ENCODE data around the gene GTPBP4.

GTPBP4 gene

DNA sequence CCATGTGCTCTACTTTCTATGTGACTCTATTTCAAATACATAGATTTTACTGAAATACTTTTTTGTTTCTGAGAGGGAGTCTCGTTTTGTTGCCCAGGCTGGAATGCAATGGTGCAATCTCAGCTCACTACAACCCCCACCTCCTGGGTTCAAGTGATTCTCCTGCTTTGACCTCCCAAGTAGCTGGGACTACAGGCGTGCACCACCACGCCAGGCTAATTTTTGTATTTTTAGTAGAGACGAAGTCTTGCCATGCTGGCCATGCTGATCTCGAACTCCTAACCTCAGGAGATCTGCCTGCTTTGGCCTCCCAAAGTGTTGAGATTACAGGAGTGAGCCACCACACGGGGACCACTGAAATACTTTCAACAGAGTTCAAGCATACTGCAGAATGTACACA is 57.2 kb downstream of the GTPBP4 start:
- CTCF ChIA-PET = interaction anchor here (1.2 to 1.7 kb wide), 3 partner anchors 10 to 28 kb away, joined by 3 to 6 read pairs (median 4); no protein-coding TSS in a partner anchor
- Histone ChIP-seq H3K27me3 (replicated peaks in 2 of 5; ENCODE audit: control insufficient read depth in 4 of 5, insufficient read depth in 5 of 5, low read length in 4 of 5) (no peaks in the 10 kb centered on the region), H3K4me1 (ENCODE audit: control extremely low read depth in 1 of 4, control insufficient read depth in 4 of 4, insufficient read depth in 4 of 4, low read length in 3 of 4) (peaks cover 22 to 44% (median 33%) of the 10 kb centered on the region in 4 experiments), H3K36me3 (ENCODE audit: control insufficient read depth in 4 of 4, insufficient read depth in 4 of 4, low read length in 3 of 4) (peaks cover 3 to 44% (median 13%) of the 10 kb centered on the region in 4 experiments), H3K27ac (ENCODE audit: insufficient read depth in 1 of 2, low read depth in 1 of 2, low read length in 2 of 2, poor library complexity in 1 of 2, severe bottlenecking in 2 of 2) (no peak overlapping the region), H3K9me3 (ENCODE audit: control extremely low read depth in 1 of 5, control insufficient read depth in 4 of 5, insufficient read depth in 2 of 5, low read depth in 1 of 5, low read length in 4 of 5) (no peaks in the 10 kb centered on the region), H3K4me3 (ENCODE audit: control insufficient read depth in 1 of 7, extremely low read depth in 1 of 7, insufficient read depth in 4 of 7, low read depth in 2 of 7, low read length in 6 of 7) (peak overlapping the region in 1 of 7 experiments; percentile 61)
- no peak for DNase-seq
- POLR2A ChIA-PET = interaction anchor here (0.6 to 0.9 kb wide), 2 partner anchors 10 to 12 kb away, joined by 3 read pairs; no protein-coding TSS in a partner anchor
- WGBS (ENCODE audit: insufficient coverage) = 95% methylated on average over 4 of the region's 6 CpGs

DNA sequence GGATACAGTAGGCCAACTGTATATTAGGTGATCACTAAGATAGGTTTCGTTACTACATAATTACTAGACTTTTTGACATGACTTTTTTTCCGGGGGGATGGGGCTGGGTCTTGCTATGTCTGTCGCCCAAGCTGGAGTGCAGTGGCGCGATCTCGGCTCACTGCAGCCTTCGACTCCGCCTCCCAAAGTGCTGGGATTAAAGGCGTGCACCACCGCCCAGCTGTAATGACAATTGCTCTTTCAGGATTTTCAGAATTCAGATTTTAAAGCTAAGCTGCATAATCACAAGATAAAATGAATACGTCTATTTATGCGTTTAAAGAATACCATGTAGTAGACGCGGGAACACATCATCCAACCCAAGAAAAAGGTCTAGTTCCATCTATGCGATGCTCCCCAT is 59.7 kb downstream of the GTPBP4 start:
- Histone ChIP-seq H3K27ac (ENCODE audit: insufficient read depth in 1 of 2, low read depth in 1 of 2, low read length in 2 of 2, poor library complexity in 1 of 2, severe bottlenecking in 2 of 2) (peak overlapping the region; percentile 94 to 96), H3K9me3 (ENCODE audit: control extremely low read depth in 1 of 5, control insufficient read depth in 4 of 5, insufficient read depth in 2 of 5, low read depth in 1 of 5, low read length in 4 of 5) (no peaks in the 10 kb centered on the region), H3K4me3 (ENCODE audit: control insufficient read depth in 1 of 7, extremely low read depth in 1 of 7, insufficient read depth in 4 of 7, low read depth in 2 of 7, low read length in 6 of 7) (peak overlapping the region; percentile 60 to 100 (median 95)), H3K4me1 (ENCODE audit: control extremely low read depth in 1 of 4, control insufficient read depth in 4 of 4, insufficient read depth in 4 of 4, low read length in 3 of 4) (peaks cover 22 to 56% (median 39%) of the 10 kb centered on the region in 4 experiments), H3K27me3 (replicated peaks in 2 of 5; ENCODE audit: control insufficient read depth in 4 of 5, insufficient read depth in 5 of 5, low read length in 4 of 5) (no peaks in the 10 kb centered on the region), H3K36me3 (ENCODE audit: control insufficient read depth in 4 of 4, insufficient read depth in 4 of 4, low read length in 3 of 4) (peaks cover 4 to 40% (median 6%) of the 10 kb centered on the region in 4 experiments)
- ChIA-PET POLR2A (interaction anchor here (0.6 to 1.6 kb wide), 5 partner anchors 10 to 116 kb away, joined by 3 to 8 read pairs (median 5); partner anchors contain the start of gene LARP4B), CTCF (no interaction called here)
- DNase-seq = peak in 2 of 3 donors; percentile 21 to 37
- 28% methylated on average over 6 of the region's 15 CpGs for WGBS (ENCODE audit: insufficient coverage)

DNA sequence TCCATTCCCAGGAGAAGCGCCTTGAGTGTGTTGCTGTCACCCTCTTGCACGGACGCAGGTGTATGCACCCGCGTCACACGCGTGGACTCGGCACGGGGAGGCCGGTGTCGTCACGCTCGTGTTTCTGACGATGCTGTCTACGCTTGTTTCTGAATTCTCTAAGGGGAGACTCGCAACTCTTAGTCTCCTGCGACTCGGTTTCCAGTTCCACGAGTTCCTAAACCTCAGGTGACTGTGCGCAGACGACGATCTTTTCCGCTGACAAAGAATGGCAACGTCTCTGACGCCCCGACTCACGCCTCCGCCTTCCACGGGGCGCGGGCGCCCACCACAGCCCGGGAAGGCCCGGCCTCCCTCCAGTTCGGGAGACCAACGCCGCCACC is 60.1 kb downstream of the GTPBP4 start:
- ChIA-PET POLR2A (interaction anchor here (0.6 to 1.6 kb wide), 5 partner anchors 9 to 117 kb away, joined by 3 to 8 read pairs (median 5); partner anchors contain the start of gene LARP4B), CTCF (no interaction called here)
- no peak for DNase-seq
- Histone ChIP-seq H3K27ac (ENCODE audit: insufficient read depth in 1 of 2, low read depth in 1 of 2, low read length in 2 of 2, poor library complexity in 1 of 2, severe bottlenecking in 2 of 2) (peak overlapping the region; percentile 94 to 96), H3K4me1 (ENCODE audit: control extremely low read depth in 1 of 4, control insufficient read depth in 4 of 4, insufficient read depth in 4 of 4, low read length in 3 of 4) (peaks cover 20 to 52% (median 36%) of the 10 kb centered on the region in 4 experiments), H3K4me3 (ENCODE audit: control insufficient read depth in 1 of 7, extremely low read depth in 1 of 7, insufficient read depth in 4 of 7, low read depth in 2 of 7, low read length in 6 of 7) (peak overlapping the region; percentile 60 to 100 (median 95)), H3K9me3 (ENCODE audit: control extremely low read depth in 1 of 5, control insufficient read depth in 4 of 5, insufficient read depth in 2 of 5, low read depth in 1 of 5, low read length in 4 of 5) (no peaks in the 10 kb centered on the region), H3K27me3 (replicated peaks in 2 of 5; ENCODE audit: control insufficient read depth in 4 of 5, insufficient read depth in 5 of 5, low read length in 4 of 5) (no peaks in the 10 kb centered on the region), H3K36me3 (ENCODE audit: control insufficient read depth in 4 of 4, insufficient read depth in 4 of 4, low read length in 3 of 4) (peaks cover 4 to 39% (median 8%) of the 10 kb centered on the region in 4 experiments)
- under 1% methylated on average over 30 of the region's 37 CpGs for WGBS (ENCODE audit: insufficient coverage)

DNA sequence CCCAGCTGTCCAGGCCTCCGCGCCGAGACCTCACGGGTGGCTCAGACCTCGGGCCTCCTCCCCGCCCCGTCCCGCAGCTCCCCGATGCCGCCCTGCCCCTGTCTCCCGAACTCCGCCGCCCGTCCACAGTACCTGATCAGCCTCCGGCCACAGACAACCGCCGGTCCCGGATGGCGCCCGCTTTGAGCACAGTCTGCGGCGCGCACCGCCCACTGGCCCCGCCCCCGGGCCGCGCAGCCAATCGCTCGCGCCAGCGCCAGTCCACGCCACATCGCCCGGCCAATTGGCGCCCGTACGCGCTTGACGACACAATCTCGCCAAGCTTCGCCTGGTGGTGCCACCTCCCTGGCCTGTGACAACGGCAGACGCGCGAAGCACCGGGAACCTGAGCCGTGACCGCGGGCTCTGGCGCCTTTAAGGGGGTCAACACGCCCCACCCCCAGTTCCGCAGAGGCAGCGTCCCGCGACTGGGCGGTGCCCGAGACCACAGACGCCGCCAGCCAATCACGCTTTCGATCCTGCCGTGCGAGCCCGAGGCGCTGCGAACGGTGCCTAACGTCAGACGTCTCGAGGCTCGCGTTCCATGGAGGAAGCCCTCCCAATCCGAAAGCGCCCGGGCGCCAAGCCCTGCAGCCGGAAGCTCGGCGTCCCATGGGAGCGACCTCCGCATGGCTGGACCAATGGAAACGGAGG is 60.6 kb downstream of the GTPBP4 start, which contains the start of gene IDI1:
TSS of gene IDI1 (minus strand) at position 388 of the 693 bp plus-strand sequence. CDS start at position 272, 116 bp downstream.
- Histone ChIP-seq H3K36me3 (ENCODE audit: control insufficient read depth in 4 of 4, insufficient read depth in 4 of 4, low read length in 3 of 4) (peaks cover 4 to 40% (median 8%) of the 10 kb centered on the region in 4 experiments), H3K27me3 (replicated peaks in 2 of 5; ENCODE audit: control insufficient read depth in 4 of 5, insufficient read depth in 5 of 5, low read length in 4 of 5) (no peaks in the 10 kb centered on the region), H3K9me3 (ENCODE audit: control extremely low read depth in 1 of 5, control insufficient read depth in 4 of 5, insufficient read depth in 2 of 5, low read depth in 1 of 5, low read length in 4 of 5) (no peaks in the 10 kb centered on the region), H3K4me3 (ENCODE audit: control insufficient read depth in 1 of 7, extremely low read depth in 1 of 7, insufficient read depth in 4 of 7, low read depth in 2 of 7, low read length in 6 of 7) (peak within 1 kb of the TSS; percentile 60 to 100 (median 95)), H3K27ac (ENCODE audit: insufficient read depth in 1 of 2, low read depth in 1 of 2, low read length in 2 of 2, poor library complexity in 1 of 2, severe bottlenecking in 2 of 2) (peak within 1 kb of the TSS; percentile 94 to 96), H3K4me1 (ENCODE audit: control extremely low read depth in 1 of 4, control insufficient read depth in 4 of 4, insufficient read depth in 4 of 4, low read length in 3 of 4) (peaks cover 14 to 47% (median 33%) of the 10 kb centered on the region in 4 experiments)
- WGBS (ENCODE audit: insufficient coverage) = under 1% methylated on average over 52 of the region's 83 CpGs
- ChIA-PET CTCF (no interaction called here), POLR2A (interaction anchor here (0.6 to 1.6 kb wide), 5 partner anchors 9 to 117 kb away, joined by 3 to 8 read pairs (median 5); partner anchors contain the start of gene LARP4B)
- DNase-seq = peak; percentile 97 to 99 (median 99)

DNA sequence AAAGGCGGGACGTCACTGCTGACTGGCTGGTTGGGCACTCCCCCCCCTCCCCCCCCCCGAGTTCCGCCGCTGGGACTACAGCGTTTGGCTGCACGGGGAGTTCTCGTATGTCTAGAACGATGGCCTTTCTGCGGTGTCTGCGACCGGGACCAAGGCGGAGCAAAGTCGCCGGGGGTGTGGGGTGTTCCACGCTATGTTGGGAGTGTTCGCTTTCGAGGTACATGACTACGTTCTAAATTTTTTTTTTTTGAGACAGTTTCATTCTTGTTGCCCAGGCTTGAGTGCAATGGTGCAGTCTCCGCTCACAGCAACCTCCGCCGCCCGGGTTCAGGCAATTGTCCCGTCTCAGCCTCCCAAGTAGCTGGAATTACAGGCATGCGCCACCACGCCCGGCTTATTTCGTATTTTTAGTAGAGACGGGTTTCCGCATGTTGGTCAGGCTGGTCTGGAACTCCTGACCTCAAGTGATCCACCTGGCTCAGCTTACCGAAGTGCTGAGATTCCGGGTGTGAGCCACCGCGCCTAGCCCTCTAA is 61.3 kb downstream of the GTPBP4 start:
- no peaks in the 10 kb centered on the region for H3K9me3 ChIP-seq (ENCODE audit: control extremely low read depth in 1 of 5, control insufficient read depth in 4 of 5, insufficient read depth in 2 of 5, low read depth in 1 of 5, low read length in 4 of 5)
- H3K4me3 ChIP-seq (ENCODE audit: control insufficient read depth in 1 of 7, extremely low read depth in 1 of 7, insufficient read depth in 4 of 7, low read depth in 2 of 7, low read length in 6 of 7) = peak overlapping the region; percentile 60 to 100 (median 95)
- whole genome bisulfite sequencing (ENCODE audit: insufficient coverage) = 0% methylated on average over 21 of the region's 34 CpGs
- peak overlapping the region; percentile 94 to 96 for H3K27ac ChIP-seq (ENCODE audit: insufficient read depth in 1 of 2, low read depth in 1 of 2, low read length in 2 of 2, poor library complexity in 1 of 2, severe bottlenecking in 2 of 2)
- POLR2A ChIA-PET = interaction anchor here (1.2 to 1.6 kb wide), 4 partner anchors 8 to 118 kb away, joined by 3 to 8 read pairs (median 6); partner anchors contain the start of gene LARP4B
- H3K27me3 ChIP-seq (replicated peaks in 2 of 5; ENCODE audit: control insufficient read depth in 4 of 5, insufficient read depth in 5 of 5, low read length in 4 of 5) = no peaks in the 10 kb centered on the region
- H3K4me1 ChIP-seq (ENCODE audit: control extremely low read depth in 1 of 4, control insufficient read depth in 4 of 4, insufficient read depth in 4 of 4, low read length in 3 of 4) = peaks cover 12 to 46% (median 29%) of the 10 kb centered on the region in 4 experiments
- no peak for DNase-seq
- peaks cover 4 to 43% (median 11%) of the 10 kb centered on the region in 4 experiments for H3K36me3 ChIP-seq (ENCODE audit: control insufficient read depth in 4 of 4, insufficient read depth in 4 of 4, low read length in 3 of 4)
- CTCF ChIA-PET = interaction anchor here (1.2 kb wide), 1 partner anchor 21 kb away, joined by 3 read pairs; no protein-coding TSS in a partner anchor

DNA sequence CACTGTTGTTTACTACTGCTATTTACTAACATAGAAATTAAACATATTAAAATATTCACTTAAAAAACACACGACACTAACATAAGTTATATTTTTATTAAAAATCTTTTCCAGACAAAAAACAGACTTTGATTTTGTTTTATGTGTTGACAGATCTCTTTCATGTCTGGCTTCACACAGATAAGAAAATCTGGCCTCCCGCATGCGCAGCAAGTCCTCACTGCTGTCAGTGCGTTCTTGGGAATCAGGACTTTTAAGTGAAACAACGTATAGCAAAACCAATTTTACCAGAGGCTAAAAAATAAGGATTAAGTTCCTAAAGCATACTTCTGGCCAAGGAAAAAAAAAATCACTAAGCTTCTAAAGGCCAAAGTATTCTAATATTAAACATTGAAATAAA is 61.9 kb downstream of the GTPBP4 start:
- Histone ChIP-seq H3K4me3 (ENCODE audit: control insufficient read depth in 1 of 7, extremely low read depth in 1 of 7, insufficient read depth in 4 of 7, low read depth in 2 of 7, low read length in 6 of 7) (peak overlapping the region in 6 of 7 experiments; percentile 80 to 100 (median 96)), H3K4me1 (ENCODE audit: control extremely low read depth in 1 of 4, control insufficient read depth in 4 of 4, insufficient read depth in 4 of 4, low read length in 3 of 4) (peaks cover 17 to 46% (median 30%) of the 10 kb centered on the region in 4 experiments), H3K9me3 (ENCODE audit: control extremely low read depth in 1 of 5, control insufficient read depth in 4 of 5, insufficient read depth in 2 of 5, low read depth in 1 of 5, low read length in 4 of 5) (no peaks in the 10 kb centered on the region), H3K27me3 (replicated peaks in 2 of 5; ENCODE audit: control insufficient read depth in 4 of 5, insufficient read depth in 5 of 5, low read length in 4 of 5) (no peaks in the 10 kb centered on the region), H3K36me3 (ENCODE audit: control insufficient read depth in 4 of 4, insufficient read depth in 4 of 4, low read length in 3 of 4) (peaks cover 6 to 40% (median 11%) of the 10 kb centered on the region in 4 experiments), H3K27ac (ENCODE audit: insufficient read depth in 1 of 2, low read depth in 1 of 2, low read length in 2 of 2, poor library complexity in 1 of 2, severe bottlenecking in 2 of 2) (peak overlapping the region; percentile 66 to 96)
- DNase-seq = peak in 1 of 3 donors; percentile 37
- POLR2A ChIA-PET = no interaction called here
- CTCF ChIA-PET = interaction anchor here (0.7 to 1.2 kb wide), 2 partner anchors 20 to 61 kb away, joined by 3 read pairs; no protein-coding TSS in a partner anchor
- 71% methylated on average over 2 of the region's 5 CpGs for WGBS (ENCODE audit: insufficient coverage)
